ENCODE results near the gene TNFAIP6.
"Not testable (repeated sequence)": the region's sequence is repeated elsewhere in the genome, so short reads cannot be mapped to it uniquely, and the experiment has no call there.

TNFAIP6 gene

GRCh38 chr2:151357359-151357758, at the start of gene TNFAIP6:
Gene TNFAIP6, plus strand, starts transcription at chr2:151357592. Its CDS starts 75 bp downstream, at chr2:151357667.
- peaks cover 10% of the 10 kb centered on the region for H3K27me3 Mint-ChIP-seq (ENCODE audit: low read depth, poor library complexity)
- H3K27ac Mint-ChIP-seq, result no peak within 1 kb of the TSS
- H3K4me3 Mint-ChIP-seq, result no peak within 1 kb of the TSS
- H3K9me3 Mint-ChIP-seq, result peaks cover 11% of the 10 kb centered on the region
- TF ChIP-seq CTCF (IDR thresholded peaks at IDR 0.05), result no peak
- no peaks in the 10 kb centered on the region for H3K4me1 Mint-ChIP-seq
- DNase-seq, result no peak
- H3K36me3 Mint-ChIP-seq (ENCODE audit: low read depth), result no peaks in the 10 kb centered on the region

- H3K9me3 Mint-ChIP-seq; H3K4me1 Mint-ChIP-seq; H3K36me3 Mint-ChIP-seq (ENCODE audit: low read depth): not testable (repeated sequence)
Observed at GRCh38 chr2:151310313-151310712, 47.1 kb upstream of the TNFAIP6 start.

GRCh38 chr2:151312440-151312839, 45.0 kb upstream of the TNFAIP6 start:
- H3K27me3 Mint-ChIP-seq (ENCODE audit: low read depth, poor library complexity); DNase-seq; H3K4me1 Mint-ChIP-seq; H3K4me3 Mint-ChIP-seq; H3K27ac Mint-ChIP-seq; H3K9me3 Mint-ChIP-seq; H3K36me3 Mint-ChIP-seq (ENCODE audit: low read depth): not testable (repeated sequence)

More at GRCh38 chr2:151310313-151310712, 47.1 kb upstream of the TNFAIP6 start:
- H3K4me3 Mint-ChIP-seq; H3K27me3 Mint-ChIP-seq (ENCODE audit: low read depth, poor library complexity); DNase-seq; H3K27ac Mint-ChIP-seq: not testable (repeated sequence)

- TF ChIP-seq CTCF (IDR thresholded peaks at IDR 0.05), result no peak
- Mint-ChIP-seq H3K9me3 (peaks cover 16% of the 10 kb centered on the region), H3K36me3 (ENCODE audit: low read depth) (no peaks in the 10 kb centered on the region), H3K27ac (peak overlapping the region; percentile 9), H3K4me1 (peaks cover 8% of the 10 kb centered on the region), H3K4me3 (no peak overlapping the region), H3K27me3 (ENCODE audit: low read depth, poor library complexity) (no peaks in the 10 kb centered on the region)
- DNase-seq, result no peak
Observed at GRCh38 chr2:151315381-151315903, 42.0 kb upstream of the TNFAIP6 start.

- Mint-ChIP-seq H3K4me1 (no peaks in the 10 kb centered on the region), H3K27ac (no peak overlapping the region), H3K4me3 (no peak overlapping the region), H3K27me3 (ENCODE audit: low read depth, poor library complexity) (peaks cover 6% of the 10 kb centered on the region), H3K36me3 (ENCODE audit: low read depth) (no peaks in the 10 kb centered on the region), H3K9me3 (peaks cover 8% of the 10 kb centered on the region)
- TF ChIP-seq CTCF (IDR thresholded peaks at IDR 0.05), result no peak
- DNase-seq, result no peak
Observed at GRCh38 chr2:151325581-151326095, 31.8 kb upstream of the TNFAIP6 start.

GRCh38 chr2:151326554-151326953, 30.8 kb upstream of the TNFAIP6 start:
- Mint-ChIP-seq H3K36me3 (ENCODE audit: low read depth) (no peaks in the 10 kb centered on the region), H3K4me1 (no peaks in the 10 kb centered on the region), H3K27me3 (ENCODE audit: low read depth, poor library complexity) (peaks cover 6% of the 10 kb centered on the region), H3K27ac (no peak overlapping the region), H3K9me3 (no peaks in the 10 kb centered on the region), H3K4me3 (no peak overlapping the region)
- TF ChIP-seq CTCF (IDR thresholded peaks at IDR 0.05), result no peak
- DNase-seq, result no peak

GRCh38 chr2:151329998-151330397, 27.4 kb upstream of the TNFAIP6 start:
- Mint-ChIP-seq H3K27ac (no peak overlapping the region), H3K27me3 (ENCODE audit: low read depth, poor library complexity) (peaks cover 6% of the 10 kb centered on the region), H3K36me3 (ENCODE audit: low read depth) (no peaks in the 10 kb centered on the region), H3K4me3 (no peak overlapping the region), H3K4me1 (peaks cover 4% of the 10 kb centered on the region), H3K9me3 (no peaks in the 10 kb centered on the region)
- DNase-seq, result no peak
- no peak for TF ChIP-seq CTCF (IDR thresholded peaks at IDR 0.05)
